CD4-positive, alpha-beta T cell treated with Interferon alpha-2 for 1 hour (primary cell): ENCODE measurements around the gene FLVCR2.
"Not testable (repeated sequence)": the region's sequence is repeated elsewhere in the genome, so short reads cannot be mapped to it uniquely, and the experiment has no call there.

Experiments
- DNase-seq, 2 donors: peaks; one replicate each; pipeline ENCODE4 v3.0.0-alpha.2; 2020 to 2022

Gene FLVCR2

DNA sequence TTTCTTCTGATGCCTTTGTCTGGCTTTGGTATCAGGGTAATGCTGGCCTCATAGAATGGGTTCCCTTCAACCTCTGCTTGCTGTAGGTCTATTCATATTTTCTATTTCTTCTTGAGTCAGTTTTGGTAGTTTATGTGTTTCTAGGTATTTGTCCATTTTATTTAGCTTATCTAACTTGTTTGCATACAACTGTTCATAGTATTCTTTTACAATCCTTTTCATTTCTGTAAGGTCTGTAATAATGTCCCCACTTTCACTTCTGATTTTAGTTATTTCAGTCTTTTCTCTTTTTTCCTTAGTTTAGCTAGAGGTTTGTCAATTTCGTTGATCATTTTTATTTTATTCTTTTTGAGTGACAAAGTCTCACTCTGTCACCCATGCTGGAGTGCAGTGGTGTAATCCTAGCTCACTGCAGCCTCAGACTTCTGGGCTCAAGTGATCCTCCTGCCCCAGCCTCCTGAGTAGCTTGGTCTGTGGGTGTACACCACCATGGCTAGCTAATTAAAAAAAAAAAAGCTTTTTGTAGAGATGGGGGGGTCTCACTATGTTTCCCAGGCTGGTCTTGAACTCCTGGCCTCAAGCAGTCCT lies 94.3 kb downstream of the FLVCR2 start:
- DNase-seq: no peak

- DNase-seq: no peak
Measured at GRCh38 chr14:75673345-75674035, 95.1 kb downstream of the FLVCR2 start.

DNA sequence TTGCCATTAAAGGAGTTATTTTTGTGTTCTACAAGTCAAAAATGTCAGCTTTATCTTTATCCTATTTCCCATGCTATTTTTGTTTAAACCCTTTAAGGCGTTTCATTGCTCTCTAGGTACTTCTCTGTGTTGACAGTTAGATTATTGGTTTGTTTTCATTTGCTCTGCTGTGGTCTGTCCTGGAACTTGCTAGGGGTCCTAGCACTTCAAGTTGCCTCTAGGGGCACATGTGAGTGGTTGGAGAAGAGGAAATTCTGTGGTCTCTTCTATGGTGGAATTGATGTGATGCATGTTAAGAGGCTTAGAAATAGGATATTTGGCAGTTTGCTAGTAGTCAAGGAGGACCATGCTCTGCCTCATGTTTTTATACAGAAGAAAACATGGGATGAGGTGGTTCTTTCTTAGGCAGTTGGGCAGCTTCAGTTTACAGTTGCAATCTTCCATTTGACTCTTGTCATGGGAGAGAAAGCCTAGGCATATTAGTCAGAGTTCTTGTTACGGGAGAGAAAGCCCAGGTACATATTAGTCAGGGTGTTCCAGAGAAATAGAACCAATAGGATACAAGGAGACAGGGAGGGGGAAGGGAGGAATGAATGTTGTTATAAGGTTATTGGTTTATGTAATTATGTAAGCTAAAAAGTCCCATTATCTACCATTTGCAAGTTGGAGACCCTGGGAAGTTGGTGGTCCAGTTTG lies 97.0 kb downstream of the FLVCR2 start:
- DNase-seq: no peak

- no peak for DNase-seq
Measured at GRCh38 chr14:75685910-75686309, 107.5 kb downstream of the FLVCR2 start.

DNA sequence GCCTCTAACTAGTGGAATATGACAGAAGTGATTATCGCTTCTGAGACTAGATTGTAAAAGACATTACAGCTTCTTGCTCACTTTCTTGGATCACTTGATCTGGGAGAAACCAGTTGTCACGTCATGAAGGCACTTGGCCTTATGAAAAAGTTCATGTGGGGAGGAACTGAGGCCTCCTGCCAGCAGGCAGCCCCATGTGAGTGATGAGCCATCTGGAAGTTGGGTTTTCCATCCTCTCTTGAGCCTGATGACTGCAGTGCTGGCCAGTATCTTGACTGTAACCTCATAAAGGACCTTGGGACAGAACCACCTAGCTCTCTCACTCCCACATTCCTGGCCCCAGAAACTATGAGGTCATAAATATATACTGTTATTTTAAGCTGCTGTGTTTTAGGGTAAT lies 110.6 kb downstream of the FLVCR2 start:
- DNase-seq: no peak

GRCh38 chr14:75690010-75690409 lies 111.6 kb downstream of the FLVCR2 start:
- DNase-seq: no peak

- not testable (repeated sequence) for DNase-seq
Measured at GRCh38 chr14:75695025-75695424, 116.6 kb downstream of the FLVCR2 start.

- no peak for DNase-seq
Measured at GRCh38 chr14:75697386-75697785, 119.0 kb downstream of the FLVCR2 start.
